Endothelial cell of umbilical vein (primary cell): ENCODE measurements around the gene HSPB1.

Experiments used
- EZH2 ChIP-seq: IDR thresholded peaks from 2 replicates; pipeline ENCODE4 v1.6.1; 2012; ENCODE audit warnings: borderline replicate concordance, low read depth, mild to moderate bottlenecking, moderate library complexity, low read length, inconsistent platforms; ENCODE audit not compliant: severe bottlenecking
- FOS ChIP-seq: IDR thresholded peaks from 2 replicates; pipeline ENCODE4 v1.6.1; 2011; ENCODE audit warnings: mild to moderate bottlenecking, low read length, moderate library complexity, borderline replicate concordance; ENCODE audit not compliant: insufficient read depth
- JUN ChIP-seq: IDR thresholded peaks from 2 replicates; pipeline ENCODE4 v1.6.1; 2011; ENCODE audit warnings: borderline replicate concordance, low read depth; ENCODE audit not compliant: insufficient read length, insufficient read depth
- POLR2AphosphoS5 ChIP-seq: IDR thresholded peaks from 2 replicates; pipeline ENCODE4 v1.6.1; 2012; ENCODE audit warnings: low read depth, mild to moderate bottlenecking, control low read depth, low read length, moderate library complexity; ENCODE audit not compliant: insufficient read depth
- TF ChIP-seq, protein P1 (sequence below), 2 donors: IDR thresholded peaks; 1 replicate in 1 of 2; 2 replicates in 1 of 2; pipeline ENCODE4 v1.5.1; 2011; ENCODE audit warnings: low read length in 2 of 2, mild to moderate bottlenecking in 2 of 2, moderate library complexity in 2 of 2, control low read depth in 1 of 2, inconsistent platforms in 1 of 2, low read depth in 1 of 2; ENCODE audit not compliant: insufficient read depth in 1 of 2; ENCODE audit errors: extremely low read depth in 1 of 2

DNA sequence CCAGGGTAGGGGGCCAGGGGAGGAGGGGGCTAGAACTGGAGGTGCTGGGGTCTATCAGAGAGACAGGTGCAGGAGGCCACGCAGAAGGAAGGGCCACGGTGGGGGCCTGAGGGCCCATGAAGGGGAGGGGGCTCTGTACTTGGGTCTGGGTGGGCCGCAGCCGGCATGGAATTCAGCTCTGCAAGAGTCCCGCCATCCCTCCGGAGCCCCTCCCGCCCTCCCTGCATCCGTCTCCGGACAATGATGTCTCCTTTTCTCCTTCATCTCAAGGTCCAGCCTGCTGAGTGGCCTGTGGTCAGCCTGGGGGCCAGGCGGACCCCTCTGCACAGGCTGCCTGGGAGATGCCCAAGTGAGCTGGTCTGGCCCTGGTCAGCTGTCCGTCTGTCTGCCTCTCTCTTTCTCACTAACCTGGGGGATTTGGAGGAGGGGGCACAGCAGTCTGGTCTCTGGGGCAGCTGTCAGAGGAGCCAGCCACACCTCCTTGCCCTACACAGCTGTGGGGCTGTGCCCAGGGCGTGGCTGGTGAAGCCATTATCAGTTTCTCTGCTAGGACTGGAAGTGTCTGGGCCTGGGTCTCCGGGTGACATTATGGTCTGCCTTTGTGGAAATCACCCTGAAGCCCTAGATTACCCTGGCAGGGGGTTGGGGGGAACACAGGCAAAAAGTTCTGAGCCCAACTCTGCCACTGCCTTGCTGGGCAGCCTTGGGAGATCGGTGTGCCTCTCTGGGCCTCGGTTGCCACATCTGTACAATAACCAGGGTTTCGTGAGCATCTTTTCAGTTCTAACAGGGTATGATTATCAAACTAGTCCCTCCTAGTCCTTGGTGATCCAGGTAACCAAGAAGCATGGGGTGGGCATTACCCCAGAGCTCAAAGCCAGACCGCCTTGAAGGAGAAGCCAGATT lies 19.0 kb upstream of the HSPB1 start:
- TF ChIP-seq, protein P1, sequence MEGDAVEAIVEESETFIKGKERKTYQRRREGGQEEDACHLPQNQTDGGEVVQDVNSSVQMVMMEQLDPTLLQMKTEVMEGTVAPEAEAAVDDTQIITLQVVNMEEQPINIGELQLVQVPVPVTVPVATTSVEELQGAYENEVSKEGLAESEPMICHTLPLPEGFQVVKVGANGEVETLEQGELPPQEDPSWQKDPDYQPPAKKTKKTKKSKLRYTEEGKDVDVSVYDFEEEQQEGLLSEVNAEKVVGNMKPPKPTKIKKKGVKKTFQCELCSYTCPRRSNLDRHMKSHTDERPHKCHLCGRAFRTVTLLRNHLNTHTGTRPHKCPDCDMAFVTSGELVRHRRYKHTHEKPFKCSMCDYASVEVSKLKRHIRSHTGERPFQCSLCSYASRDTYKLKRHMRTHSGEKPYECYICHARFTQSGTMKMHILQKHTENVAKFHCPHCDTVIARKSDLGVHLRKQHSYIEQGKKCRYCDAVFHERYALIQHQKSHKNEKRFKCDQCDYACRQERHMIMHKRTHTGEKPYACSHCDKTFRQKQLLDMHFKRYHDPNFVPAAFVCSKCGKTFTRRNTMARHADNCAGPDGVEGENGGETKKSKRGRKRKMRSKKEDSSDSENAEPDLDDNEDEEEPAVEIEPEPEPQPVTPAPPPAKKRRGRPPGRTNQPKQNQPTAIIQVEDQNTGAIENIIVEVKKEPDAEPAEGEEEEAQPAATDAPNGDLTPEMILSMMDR (IDR thresholded peaks at IDR 0.05; ENCODE audit: extremely low read depth in 1 of 2, insufficient read depth in 1 of 2, low read depth in 1 of 2, low read length in 2 of 2) = no peak
- no peak for TF ChIP-seq FOS
- TF ChIP-seq EZH2 = no peak
- no peak for TF ChIP-seq POLR2AphosphoS5
- no peak for TF ChIP-seq JUN
